H1 (cell line): ENCODE data around the gene MCUR1. TPM values are rescaled to one million over a fixed set of nuclear protein-coding genes. Genes with fewer than 3 reads are reported as not detected.

Experiments
- EGR1 ChIP-seq: IDR thresholded peaks from 2 replicates; pipeline ENCODE4 v1.6.1; 2011; ENCODE audit warnings: low read depth, low read length, borderline replicate concordance
- EP300 ChIP-seq, 2 experiments: IDR thresholded peaks; 1 replicate in 1 of 2; 2 replicates in 1 of 2; pipeline ENCODE4 v1.6.1; 2011 to 2012; ENCODE audit warnings: low read depth in 2 of 2, low read length in 2 of 2, mild to moderate bottlenecking in 2 of 2, borderline replicate concordance in 1 of 2, inconsistent platforms in 1 of 2, moderate library complexity in 1 of 2
- HDAC2 ChIP-seq, 2 experiments: fragments of 300-600 bp in 1 of 2; sonication (generic) in 1 of 2; IDR thresholded peaks; 2 replicates each; pipeline ENCODE4 v1.6.1; 2011 to 2012; ENCODE audit warnings: low read depth in 2 of 2, low read length in 2 of 2, mild to moderate bottlenecking in 2 of 2, moderate library complexity in 2 of 2, borderline replicate concordance in 1 of 2, inconsistent platforms in 1 of 2
- polyA plus RNA-seq, 7 experiments: library from polyadenylated mRNA; depleted of rRNA in 3 of 7; stranded (reverse) in 5 of 7; unstranded in 2 of 7; fragments of >200 nt in 5 of 7; fragments of 200-250 nt in 2 of 7; gene quantifications; 1 replicate in 5 of 7; 2 replicates in 1 of 7; 4 replicates in 1 of 7; pipeline versions ENCODE4 v1.2.1 to v1.2.3, GENCODE V29; 2011 to 2013; ENCODE audit warnings: missing spikeins in 2 of 7, mixed read lengths in 2 of 7
- total RNA-seq: library from RNA; stranded (reverse); fragmentation: NEBNext Ultra II Directional; extraction: Animal tissue kit (Norgen Biotek cat#: 25700); gene quantifications from 2 replicates; pipeline ENCODE4 v1.2.1, GENCODE V29; 2021

Gene MCUR1
- total and polyA plus RNA-seq, 2 of the 8 experiments (the other 6 are each of a cell fraction or from before 2014, with no cell fraction given), result 9.6 to 37.3 TPM

DNA sequence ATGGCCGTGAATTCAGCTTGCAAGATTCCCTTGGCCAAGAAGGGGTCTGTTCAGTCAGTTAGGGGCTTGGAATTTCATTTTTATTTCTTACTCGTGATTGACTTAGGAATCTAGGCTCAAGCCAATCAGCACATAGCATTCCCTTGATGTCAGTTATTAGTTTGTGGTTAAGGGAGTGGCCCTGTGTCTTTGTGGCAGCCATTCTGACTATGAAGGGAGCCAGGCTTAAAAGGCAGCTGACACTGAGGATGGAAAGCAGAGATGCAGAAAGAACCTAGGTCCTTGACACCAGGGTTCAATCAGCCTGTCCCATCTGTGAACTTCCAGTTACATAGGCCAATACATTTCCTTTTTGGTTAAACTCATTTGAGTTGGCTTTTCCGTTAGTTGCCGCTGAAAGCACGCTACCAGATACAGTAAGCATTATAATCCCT lies 48.1 kb downstream of the MCUR1 start (continued):
- TF ChIP-seq EGR1, result no peak
- TF ChIP-seq HDAC2 (IDR thresholded peaks at IDR 0.05; ENCODE audit: borderline replicate concordance in 1 of 2, low read depth in 2 of 2, low read length in 2 of 2), result no peak
- no peak for TF ChIP-seq EP300 (IDR thresholded peaks at IDR 0.05; ENCODE audit: borderline replicate concordance in 1 of 2, low read depth in 2 of 2, low read length in 2 of 2)
